Endothelial cell of umbilical vein (primary cell): Measurements from ENCODE around the gene RASL12. TPM values are rescaled to one million over a fixed set of nuclear protein-coding genes. Genes with fewer than 3 reads are reported as not detected.

Experiments
- BruUV-seq: library from RNA; stranded (reverse); fragments of 400-500 nt; replicated peaks from 2 replicates; lab custom pipeline; 2021; lab: Mats Ljungman, UMichigan
- CTCF ChIA-PET: fragments of 300-600, 350-600 bp; sonication (Branson Sonifier 250); formaldehyde crosslinking; loops from one replicate; lab custom pipeline; 2021; ENCODE audit warnings: antibody characterized with exemption, inconsistent platforms; lab: Charles Lee
- POLR2A ChIA-PET: fragments of 300-600, 350-600 bp; sonication (Branson Sonifier 250); formaldehyde crosslinking; loops from one replicate; lab custom pipeline; 2021; ENCODE audit warnings: antibody characterized with exemption, inconsistent platforms; lab: Charles Lee
- DNase-seq: peaks from one replicate; pipeline ENCODE4 v3.0.0-alpha.2; 2011; ENCODE audit warnings: low read depth, low spot score
- FAIRE-seq: peaks from 2 replicates; lab custom pipeline; 2011; peaks lifted over from hg19 to GRCh38; lab: Jason Lieb, UNC
- H2AFZ ChIP-seq: 2 replicates; pipeline ENCODE4 v1.6.0; 2012; ENCODE audit warnings: low read depth, low read length, control low read depth, inconsistent platforms
- H3K27ac ChIP-seq: 2 replicates; pipeline ENCODE4 v1.5.1; 2011; ENCODE audit warnings: low read depth, mild to moderate bottlenecking, control low read depth, low read length, moderate library complexity; ENCODE audit not compliant: insufficient read depth
- H3K27me3 ChIP-seq, 2 experiments: 2 replicates each; pipeline versions ENCODE4 v1.6.0 to v1.6.1; 2011; ENCODE audit warnings: low read length in 2 of 2, mixed read lengths in 1 of 2; ENCODE audit not compliant: control insufficient read depth in 2 of 2, insufficient read depth in 2 of 2
- H3K36me3 ChIP-seq, 2 experiments: 2 replicates in 1 of 2; 3 replicates in 1 of 2; pipeline ENCODE4 v1.5.1; 2011; ENCODE audit warnings: low read length in 2 of 2, mild to moderate bottlenecking in 1 of 2, moderate library complexity in 1 of 2; ENCODE audit not compliant: control insufficient read depth in 2 of 2, insufficient read depth in 2 of 2; ENCODE audit errors: extremely low read depth in 1 of 2
- H3K4me1 ChIP-seq: 3 replicates; pipeline ENCODE4 v1.5.1; 2011; ENCODE audit warnings: mild to moderate bottlenecking, low read length; ENCODE audit not compliant: control insufficient read depth, insufficient read depth; ENCODE audit errors: extremely low read depth
- H3K4me2 ChIP-seq: 2 replicates; pipeline ENCODE4 v1.6.1; 2011; ENCODE audit warnings: low read length, control low read depth, mixed read lengths; ENCODE audit not compliant: insufficient read depth
- H3K4me3 ChIP-seq, 3 experiments: fragments of 200-600 bp in 1 of 3; sonication (generic), shearing (Covaris generic) in 1 of 3; replicated peaks in 1 of 3; 2 replicates each; pipeline ENCODE4 v1.5.1; 2011 to 2016; ENCODE audit warnings: control low read depth in 3 of 3, low read length in 3 of 3, mild to moderate bottlenecking in 2 of 3, inconsistent platforms in 1 of 3, low read depth in 1 of 3, moderate library complexity in 1 of 3; ENCODE audit not compliant: insufficient read depth in 1 of 3
- H3K79me2 ChIP-seq: 2 replicates; pipeline ENCODE4 v1.6.0; 2012; ENCODE audit warnings: low read length, inconsistent platforms; ENCODE audit not compliant: control insufficient read depth, insufficient read depth
- H3K9ac ChIP-seq: replicated peaks from 2 replicates; pipeline ENCODE3; 2011; ENCODE audit warnings: low read length, control low read depth; ENCODE audit not compliant: insufficient read depth; ENCODE audit errors: extremely low read depth
- H3K9me1 ChIP-seq: replicated peaks from 3 replicates; pipeline ENCODE4 v1.6.0; 2011; ENCODE audit warnings: mild to moderate bottlenecking, low read length; ENCODE audit not compliant: control insufficient read depth, insufficient read depth; ENCODE audit errors: extremely low read depth
- H3K9me3 ChIP-seq: replicated peaks from 2 replicates; pipeline ENCODE4 v1.5.1; 2012; ENCODE audit warnings: low read length, inconsistent platforms; ENCODE audit not compliant: control insufficient read depth, insufficient read depth
- H4K20me1 ChIP-seq: replicated peaks from 2 replicates; pipeline ENCODE3; 2011; ENCODE audit warnings: mild to moderate bottlenecking, low read length; ENCODE audit not compliant: control insufficient read depth, insufficient read depth; ENCODE audit errors: extremely low read depth
- CTCF ChIP-seq, 2 donors: IDR thresholded peaks; 1 replicate in 1 of 2; 2 replicates in 1 of 2; pipeline ENCODE4 v1.5.1; 2011; ENCODE audit warnings: low read length in 2 of 2, mild to moderate bottlenecking in 2 of 2, moderate library complexity in 2 of 2, control low read depth in 1 of 2, inconsistent platforms in 1 of 2, low read depth in 1 of 2; ENCODE audit not compliant: insufficient read depth in 1 of 2; ENCODE audit errors: extremely low read depth in 1 of 2
- EZH2 ChIP-seq: IDR thresholded peaks from 2 replicates; pipeline ENCODE4 v1.6.1; 2012; ENCODE audit warnings: borderline replicate concordance, low read depth, mild to moderate bottlenecking, moderate library complexity, low read length, inconsistent platforms; ENCODE audit not compliant: severe bottlenecking
- FOS ChIP-seq: IDR thresholded peaks from 2 replicates; pipeline ENCODE4 v1.6.1; 2011; ENCODE audit warnings: mild to moderate bottlenecking, low read length, moderate library complexity, borderline replicate concordance; ENCODE audit not compliant: insufficient read depth
- MYC ChIP-seq: IDR thresholded peaks from one replicate; pipeline ENCODE4 v1.6.1; 2011; ENCODE audit warnings: mild to moderate bottlenecking, low read depth, low read length
- POLR2A ChIP-seq: IDR thresholded peaks from 2 replicates; pipeline ENCODE4 v1.6.1; 2012; ENCODE audit warnings: low read depth, mild to moderate bottlenecking, control low read depth, low read length
- POLR2AphosphoS5 ChIP-seq: IDR thresholded peaks from 2 replicates; pipeline ENCODE4 v1.6.1; 2012; ENCODE audit warnings: low read depth, mild to moderate bottlenecking, control low read depth, low read length, moderate library complexity; ENCODE audit not compliant: insufficient read depth
- dilution Hi-C: fragments of 300-500 bp; cut with MboI; formaldehyde crosslinking; loops from one replicate; pipeline ENCODE4 v1.15.0; 2019; ENCODE audit warnings: low sequenced_read_pairs; ENCODE audit not compliant: extremely low pct_ligation_motif_present
- intact Hi-C: fragments of 100-400 bp; cut with micrococcal nuclease; formaldehyde crosslinking; loops from one replicate; pipeline ENCODE4 v1.10.0; 2022
- polyA plus RNA-seq, 4 experiments: library from polyadenylated mRNA; depleted of rRNA in 3 of 4; stranded (reverse) in 3 of 4; unstranded in 1 of 4; fragments of >200 nt; gene quantifications; 2 replicates each; pipeline versions ENCODE4 v1.2.1 to v1.2.3, GENCODE V29; 2011 to 2012; ENCODE audit warnings: missing spikeins in 1 of 4
- total RNA-seq: library from RNA; stranded (reverse); gene quantifications from 2 replicates; pipeline ENCODE4 v1.2.3, GENCODE V29; 2021

RASL12 gene
- total and polyA plus RNA-seq, 2 donors (not counting 3 experiments of a cell fraction or from before 2014, with no cell fraction given) = not detected

DNA sequence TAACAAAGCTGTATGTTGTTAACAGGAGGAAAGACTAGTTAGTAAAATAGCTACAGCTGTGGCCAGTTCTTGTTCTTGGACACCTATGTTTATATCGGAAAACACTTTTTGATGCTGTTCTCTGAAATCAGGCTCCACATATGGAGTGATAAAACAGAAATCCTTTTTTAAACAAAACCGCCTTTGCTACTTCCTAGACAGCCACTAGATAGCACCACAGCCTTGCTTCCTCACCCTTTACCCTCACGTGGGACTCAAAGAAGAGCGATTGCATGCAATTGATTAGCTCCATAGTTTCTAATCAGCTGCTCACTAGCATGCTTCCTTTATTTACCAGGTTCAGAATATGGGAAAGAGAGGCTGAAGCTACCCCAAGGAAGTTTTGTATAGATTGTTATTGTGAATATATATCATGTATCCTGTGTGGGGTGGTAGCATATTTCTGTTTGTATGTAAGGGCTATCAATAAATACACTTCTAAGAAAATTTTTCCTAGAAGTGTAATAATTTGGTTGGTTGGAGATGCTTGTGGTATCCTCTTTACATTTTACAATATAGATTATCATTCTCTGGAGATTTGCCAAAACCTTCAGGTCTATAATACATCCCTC lies 34.0 kb downstream of the RASL12 start:
- Histone ChIP-seq H4K20me1 (no peaks in the 10 kb centered on the region), H3K27me3 (no peaks in the 10 kb centered on the region), H3K27ac (no peak overlapping the region), H3K79me2 (peaks cover 4% of the 10 kb centered on the region), H2AFZ (peak overlapping the region; percentile 68), H3K9ac (no peak overlapping the region), H3K9me1 (no peaks in the 10 kb centered on the region), H3K4me2 (no peak overlapping the region), H3K36me3 (no peaks in the 10 kb centered on the region), H3K4me3 (no peak overlapping the region), H3K9me3 (no peaks in the 10 kb centered on the region), H3K4me1 (peaks cover 1% of the 10 kb centered on the region)
- ChIA-PET CTCF (interaction anchor here (0.6 to 3.2 kb wide), 23 partner anchors 9 to 351 kb away, joined by 3 to 65 read pairs (median 4); partner anchors contain the start of genes CLPX, KBTBD13 and UBAP1L), POLR2A (interaction anchor here (0.5 kb wide), 1 partner anchor 454 kb away, joined by 5 read pairs; no protein-coding TSS in a partner anchor)
- TF ChIP-seq EZH2 = no peak
- TF ChIP-seq FOS = no peak
- peak; percentile 19 to 33 for TF ChIP-seq CTCF (IDR thresholded peaks at IDR 0.05; ENCODE audit: extremely low read depth in 1 of 2, insufficient read depth in 1 of 2, low read depth in 1 of 2, low read length in 2 of 2)
- no peak for TF ChIP-seq POLR2A
- no peak for TF ChIP-seq POLR2AphosphoS5
- TF ChIP-seq MYC = no peak
- DNase-seq = peak; percentile 38
- intact Hi-C loops = loop anchor here (1.0 to 2.0 kb wide), 5 partner anchors 15 to 303 kb away; no protein-coding TSS in a partner anchor
- BruUV-seq = no TSS peak
- dilution Hi-C loops = no loop called here
- FAIRE-seq = no peak
